GM18517 (cell line): ENCODE data around the gene SMTNL2.
"Not testable (repeated sequence)": the region's sequence is repeated elsewhere in the genome, so short reads cannot be mapped to it uniquely, and the experiment has no call there.

Source experiments
- ATAC-seq: cut with Tn5 transposase; IDR thresholded peaks from one replicate; pipeline ENCODE4 v1.9.1; 2021; ENCODE audit warnings: mild to moderate bottlenecking, moderate library complexity; ENCODE audit not compliant: unreplicated experiment

The SMTNL2 gene

DNA sequence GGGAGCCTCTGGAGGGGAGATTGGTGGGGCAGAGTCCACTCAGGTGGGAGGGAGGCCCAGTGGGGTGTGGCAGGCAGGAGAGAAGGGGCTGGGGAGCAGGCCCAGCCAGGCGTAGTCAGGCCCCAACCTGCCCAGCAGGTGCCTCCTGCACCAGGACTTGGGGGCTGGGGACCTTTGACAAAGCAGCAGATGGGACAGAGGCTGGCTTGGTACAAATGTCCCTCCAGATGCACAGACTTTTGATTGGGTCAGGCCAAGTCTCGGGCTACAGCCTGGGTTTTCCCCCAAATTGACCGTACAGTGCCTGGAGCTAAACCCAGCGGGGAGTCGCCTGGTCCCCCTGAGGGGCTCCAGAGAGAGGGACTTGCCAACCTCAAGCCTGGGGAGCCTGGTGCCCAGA, 24.4 kb upstream of the SMTNL2 start:
- ATAC-seq: no peak

DNA sequence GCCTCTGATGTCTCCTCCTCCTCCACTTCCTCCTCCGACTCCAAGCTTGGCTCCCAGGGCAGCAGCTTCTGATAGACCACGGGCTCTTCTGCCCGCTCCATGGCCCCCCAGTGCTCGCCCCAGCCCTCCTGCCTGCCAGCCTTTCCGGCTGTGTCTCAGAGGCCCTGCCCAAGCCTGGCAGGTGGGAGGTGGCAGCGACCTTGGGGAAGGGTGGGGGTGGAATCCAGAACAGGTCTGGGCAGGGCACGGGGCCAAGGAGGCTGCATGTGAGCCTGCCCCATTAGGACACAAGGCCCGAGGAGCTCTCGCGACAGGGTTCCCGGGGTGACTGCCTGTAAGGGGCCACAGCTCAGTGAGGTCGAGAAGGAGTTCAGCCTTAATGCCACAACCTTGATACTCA, 23.9 kb upstream of the SMTNL2 start, which contains the start of gene GGT6:
GGT6 (minus strand) TSS at position 157 of the 400 bp plus-strand sequence; CDS start at position 101, 56 bp downstream.
- no peak for ATAC-seq

DNA sequence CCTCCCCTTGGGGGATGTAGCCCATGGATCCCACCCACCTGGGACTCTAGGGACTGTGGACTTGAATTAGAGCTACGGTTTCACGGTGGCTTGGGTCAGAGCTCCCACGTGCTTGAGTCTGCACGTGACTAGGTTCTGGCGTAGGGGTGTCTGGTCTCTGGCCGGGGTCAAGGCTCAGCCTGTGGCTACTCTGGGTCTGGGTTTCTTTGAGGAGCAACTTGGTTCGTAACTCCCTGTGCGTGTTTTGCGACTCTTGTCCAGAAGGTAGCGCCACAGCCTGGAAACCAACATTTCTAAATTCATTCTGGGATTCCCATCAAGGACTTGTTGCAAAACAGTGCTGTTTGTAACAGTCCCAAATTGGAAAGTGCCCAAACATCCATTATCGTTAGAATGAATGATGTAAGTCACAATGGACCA, 23.5 kb upstream of the SMTNL2 start:
- ATAC-seq: no peak

DNA sequence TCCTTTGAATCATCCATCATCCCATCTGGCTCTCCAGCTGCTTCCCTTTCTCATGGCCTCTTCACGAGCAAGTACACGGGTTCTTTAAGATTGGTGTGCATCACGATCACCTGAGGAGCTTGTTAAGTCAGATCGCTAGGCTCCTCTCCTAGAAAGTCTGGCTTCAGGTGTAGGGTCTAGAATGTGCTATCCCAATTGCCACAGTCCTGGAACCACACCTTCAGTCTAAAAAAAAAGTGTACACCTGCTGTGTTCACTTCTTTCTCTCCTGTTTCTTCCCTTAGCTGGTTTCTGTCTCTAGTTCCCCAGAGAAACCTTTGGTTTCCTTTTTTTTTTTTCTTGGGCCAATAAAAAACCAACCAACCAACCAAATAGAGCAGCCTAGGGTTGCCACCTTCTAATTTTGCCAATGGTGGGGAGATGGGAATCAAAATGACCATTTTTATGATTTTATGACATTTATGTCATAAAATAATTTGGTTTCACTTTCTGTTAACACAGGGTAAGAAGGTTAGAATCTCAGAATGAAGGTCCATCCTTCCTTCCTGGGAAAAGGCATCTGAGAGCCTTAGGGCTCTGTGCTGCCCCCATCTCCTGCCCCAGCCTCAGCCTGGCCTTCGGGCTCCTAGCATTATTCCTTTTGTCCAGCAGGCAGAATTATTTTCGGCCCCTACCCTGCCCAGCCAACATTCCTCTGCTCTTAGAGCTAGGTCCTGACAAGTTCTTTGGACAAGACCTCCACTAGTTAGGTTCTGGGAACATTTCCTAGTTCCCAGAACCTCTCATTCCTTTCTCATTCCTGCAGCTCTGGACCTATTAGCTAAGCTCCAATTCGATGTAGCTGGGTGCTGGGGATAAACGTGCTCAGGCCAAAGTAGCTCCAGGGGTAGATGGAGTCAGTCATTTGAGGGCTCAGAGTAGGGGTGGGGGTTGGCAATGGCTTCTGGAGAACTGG, 22.0 kb upstream of the SMTNL2 start:
- ATAC-seq: no peak

DNA sequence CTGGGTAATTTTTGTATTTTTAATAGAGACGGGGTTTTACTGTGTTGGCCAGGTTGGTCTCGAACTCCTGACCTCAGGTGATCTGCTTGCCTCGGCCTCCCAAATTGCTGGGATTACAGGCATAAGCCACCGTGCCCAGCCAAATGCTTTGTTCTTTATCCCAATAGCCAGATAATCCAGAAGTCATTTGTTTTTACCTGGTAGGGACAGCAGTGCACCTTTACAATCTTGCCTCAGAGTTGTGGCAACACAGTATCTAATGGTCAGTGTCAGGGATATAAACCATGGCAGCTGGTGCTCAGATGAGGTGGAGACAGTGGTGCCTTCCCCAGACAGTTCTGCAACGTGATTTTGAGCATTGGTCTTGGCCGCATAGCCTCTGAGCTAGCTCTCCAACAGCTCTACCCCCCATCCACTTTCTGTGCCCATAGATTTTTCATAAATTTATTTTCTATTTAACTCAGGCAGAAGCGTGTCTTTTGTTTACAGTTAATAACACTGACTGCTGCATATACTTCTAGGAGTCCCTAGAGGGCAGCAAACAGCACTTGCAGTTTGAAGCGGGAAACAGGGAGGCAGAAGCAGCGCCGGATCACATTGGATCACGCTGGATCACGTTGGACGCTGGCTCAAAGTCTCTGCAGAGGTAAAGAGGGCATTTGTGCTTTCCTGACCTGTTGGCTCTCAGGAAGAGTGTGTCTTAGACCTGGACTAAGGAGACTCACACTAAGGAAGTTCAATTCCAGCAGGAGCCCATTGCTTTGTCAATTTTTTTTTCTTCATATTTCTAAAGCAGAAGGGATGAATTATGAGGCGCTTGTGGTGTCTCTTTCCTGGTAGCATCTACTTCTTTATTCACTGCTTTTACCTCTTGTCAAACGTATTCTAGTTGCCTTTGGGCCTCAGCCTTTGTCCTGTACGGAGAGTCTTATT, 18.9 kb upstream of the SMTNL2 start:
- ATAC-seq: no peak

DNA sequence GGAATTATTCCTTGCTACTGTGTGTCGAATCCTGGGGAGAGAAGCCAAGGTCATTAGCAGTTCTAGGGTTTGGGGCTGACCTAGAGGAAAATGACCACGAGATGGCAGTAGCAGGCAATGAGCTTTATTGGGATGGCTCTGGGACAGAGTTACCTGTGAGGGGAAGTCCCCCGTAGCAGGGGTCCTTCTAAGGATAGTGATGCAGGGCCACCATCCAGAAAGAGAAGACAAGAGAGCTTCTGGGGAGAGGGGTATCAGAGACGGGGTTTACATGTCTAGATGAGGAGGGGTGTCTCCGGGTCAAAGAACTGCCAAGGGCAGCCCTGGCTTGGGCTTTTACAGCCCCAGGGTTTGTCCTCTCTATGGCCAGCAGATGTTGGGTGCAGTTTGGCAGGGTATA, 17.5 kb upstream of the SMTNL2 start:
- ATAC-seq: no peak

DNA sequence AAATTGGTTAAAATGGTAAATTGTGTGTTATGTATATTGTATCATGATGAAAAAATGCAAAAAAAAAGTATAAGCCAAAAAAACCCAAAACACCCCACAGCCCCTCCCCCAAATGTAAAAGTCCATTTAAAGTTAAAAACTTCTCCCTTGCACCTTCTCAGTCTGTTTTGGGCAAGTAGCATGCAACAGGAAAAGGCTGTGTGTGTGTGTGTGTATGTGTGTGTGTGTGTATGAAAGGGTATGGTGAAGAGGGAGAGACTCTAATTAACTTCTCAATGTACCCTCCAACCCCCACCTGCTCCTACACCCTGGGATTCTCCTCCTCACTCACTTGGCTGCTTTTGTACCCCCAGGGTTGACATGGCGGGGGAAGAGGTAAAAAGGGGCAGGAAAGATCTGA, 14.7 kb upstream of the SMTNL2 start:
- ATAC-seq: no peak

DNA sequence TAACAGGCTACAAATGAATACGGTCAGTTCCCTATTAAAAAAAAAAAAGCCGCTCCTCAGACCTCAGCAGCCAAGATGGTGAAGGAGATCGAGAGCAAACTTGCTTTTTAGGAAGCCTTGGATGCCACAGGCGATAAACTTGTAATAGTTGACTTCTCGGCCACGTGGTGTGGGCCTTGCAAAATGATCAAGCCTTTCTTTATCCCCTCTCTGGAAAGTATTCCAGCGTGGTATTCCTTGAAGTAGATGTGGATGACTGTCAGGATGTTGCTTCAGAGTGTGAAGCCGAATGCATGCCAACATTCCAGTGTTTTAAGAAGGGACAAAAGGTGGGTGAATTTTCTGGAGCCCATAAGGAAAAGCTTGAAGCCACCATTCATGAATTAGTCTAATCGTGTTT, 12.2 kb upstream of the SMTNL2 start:
- no peak for ATAC-seq

DNA sequence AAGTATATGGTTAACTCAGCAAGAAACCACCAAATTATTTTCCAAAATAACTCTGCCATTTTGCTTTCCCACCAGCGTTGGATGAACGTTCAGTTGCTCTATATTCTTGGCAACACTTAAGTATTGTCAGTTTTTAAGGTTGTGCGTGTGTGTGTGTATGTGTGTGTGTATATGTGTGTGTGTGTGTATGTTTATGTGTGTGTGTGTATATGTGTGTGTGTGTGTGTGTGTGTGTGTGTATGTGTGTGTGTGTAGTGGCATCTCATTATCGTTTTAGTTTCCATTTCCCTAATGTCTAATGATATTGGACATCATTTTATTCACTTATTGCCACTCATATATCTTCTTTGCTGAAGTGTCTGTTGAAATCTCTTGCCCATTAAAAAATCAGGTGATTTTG, 11.2 kb upstream of the SMTNL2 start:
- no peak for ATAC-seq

DNA sequence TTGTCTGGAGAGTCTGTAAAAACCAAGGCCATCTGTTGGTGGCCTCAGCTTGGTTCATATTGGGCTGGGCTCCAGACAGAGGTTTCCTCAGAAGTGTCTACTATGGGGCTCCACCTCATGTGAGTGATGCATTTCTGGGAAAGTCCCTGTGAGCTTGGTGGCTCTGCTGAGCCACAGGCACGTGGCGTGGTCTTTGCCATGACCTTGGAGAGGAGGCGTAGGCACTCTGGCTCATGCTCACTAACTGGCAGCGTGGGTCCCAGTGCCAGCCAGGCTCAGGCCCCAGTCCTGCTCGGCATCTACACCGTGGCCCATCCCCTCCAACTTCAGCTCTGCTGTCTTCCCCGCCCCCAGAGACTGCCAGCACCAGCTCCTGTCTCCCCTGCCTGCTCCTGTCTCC, 10.7 kb upstream of the SMTNL2 start:
- no peak for ATAC-seq

DNA sequence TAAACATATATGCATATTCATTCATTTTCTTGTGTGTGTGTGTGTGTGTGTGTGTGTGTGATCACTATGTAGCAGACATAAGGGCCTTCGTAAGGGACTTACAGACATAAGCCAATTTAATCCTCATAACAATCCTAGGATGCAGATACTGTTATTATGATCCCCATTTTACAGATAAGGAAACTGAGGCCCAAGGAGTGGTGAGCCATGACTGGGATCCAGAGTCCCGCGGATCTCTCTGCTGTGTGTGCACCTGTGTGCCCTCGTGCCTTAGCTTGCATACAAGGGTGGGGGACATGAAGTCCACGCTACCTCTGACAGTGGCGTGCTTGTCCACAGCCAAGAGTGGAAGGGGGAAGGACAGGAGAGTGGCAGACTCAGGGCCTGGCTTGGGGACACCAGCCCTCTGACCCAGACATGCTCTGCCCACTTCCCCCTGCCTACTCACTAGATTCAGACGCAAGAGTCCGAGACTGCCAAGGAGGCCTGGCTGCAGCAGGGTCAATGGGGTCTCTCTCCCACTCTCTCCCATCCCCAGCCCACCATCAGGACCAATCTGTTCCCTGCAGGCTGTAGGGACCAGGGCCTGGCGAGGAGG, 9.8 kb upstream of the SMTNL2 start:
- ATAC-seq: no peak

DNA sequence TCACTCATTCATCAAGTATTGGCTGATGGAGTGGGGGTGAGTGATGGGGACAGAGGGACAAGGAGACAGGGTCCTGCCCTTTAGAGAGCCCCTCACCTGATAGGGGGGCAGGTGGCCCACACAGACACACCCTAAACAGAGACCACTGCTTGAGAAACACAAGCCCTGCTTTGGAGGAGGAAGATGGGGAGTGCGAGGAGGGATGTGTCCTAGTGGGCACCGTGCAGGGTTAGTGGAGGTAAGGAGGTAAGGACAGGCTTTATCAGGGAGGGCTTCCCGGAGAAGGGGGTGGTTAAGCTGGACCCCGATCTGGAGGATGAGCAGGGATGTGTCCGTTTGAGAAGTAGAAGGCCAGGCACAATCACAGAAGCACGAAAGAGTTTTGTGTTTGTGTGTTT, 8.2 kb upstream of the SMTNL2 start:
- no peak for ATAC-seq

DNA sequence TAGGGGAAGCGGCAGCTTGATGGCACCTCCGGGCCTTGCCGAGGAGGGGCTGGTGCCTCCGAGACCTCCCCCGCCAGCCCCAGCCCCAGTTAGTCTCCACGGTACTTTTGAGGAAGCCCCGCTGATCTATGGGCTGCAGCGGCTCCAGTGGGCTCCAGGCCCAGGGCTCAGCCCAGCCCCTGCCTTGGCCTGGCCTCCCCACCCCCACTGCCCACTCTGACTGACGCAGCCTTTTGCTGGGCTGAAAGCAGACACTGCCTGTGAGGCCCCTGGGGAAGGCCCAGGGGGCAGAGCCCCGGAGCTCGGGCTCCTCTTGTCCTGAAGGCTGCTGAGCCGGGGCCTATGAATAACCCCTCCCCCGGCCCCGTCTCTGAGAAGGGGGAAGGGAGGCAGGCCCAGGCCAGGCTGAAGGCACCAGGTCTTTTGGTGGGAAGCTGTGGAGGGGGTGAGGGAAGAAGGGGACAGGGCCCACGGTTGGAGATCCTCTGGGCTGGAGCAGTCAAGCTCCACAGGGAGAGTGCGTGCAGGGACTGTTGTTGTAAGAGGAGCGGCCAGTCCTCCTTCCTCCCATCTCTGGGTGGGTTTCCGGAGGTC, 7.5 kb upstream of the SMTNL2 start:
- ATAC-seq: no peak

DNA sequence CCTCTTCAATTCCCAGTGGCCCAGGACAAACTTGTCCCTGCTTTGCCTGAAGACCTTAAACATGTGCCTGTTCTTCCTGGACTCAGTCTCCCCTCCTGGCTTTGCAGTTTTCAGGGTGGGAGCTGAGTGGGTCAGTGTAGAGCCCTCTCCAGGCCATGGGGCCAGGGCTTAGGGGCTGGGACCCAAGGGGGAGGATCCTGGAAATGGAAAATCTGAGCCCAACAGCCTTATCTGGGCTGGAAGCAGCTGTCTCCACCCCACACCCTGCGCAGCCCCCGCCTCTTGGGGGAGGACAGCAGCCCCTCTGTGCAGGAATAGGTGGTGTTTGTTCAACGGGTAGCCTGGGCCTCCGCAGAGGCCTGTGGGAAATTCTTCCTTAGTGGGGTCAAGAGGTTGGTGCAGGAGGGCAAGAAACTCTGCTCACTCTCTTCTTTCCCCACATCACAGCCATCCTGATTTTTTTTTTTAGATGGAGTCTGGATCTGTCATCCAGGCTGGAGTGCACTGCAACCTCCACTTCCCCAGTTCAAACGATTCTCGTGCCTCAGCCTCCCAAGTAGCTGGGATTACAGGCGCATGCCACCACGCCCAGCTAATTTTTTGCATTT, 6.8 kb upstream of the SMTNL2 start:
- ATAC-seq: no peak

DNA sequence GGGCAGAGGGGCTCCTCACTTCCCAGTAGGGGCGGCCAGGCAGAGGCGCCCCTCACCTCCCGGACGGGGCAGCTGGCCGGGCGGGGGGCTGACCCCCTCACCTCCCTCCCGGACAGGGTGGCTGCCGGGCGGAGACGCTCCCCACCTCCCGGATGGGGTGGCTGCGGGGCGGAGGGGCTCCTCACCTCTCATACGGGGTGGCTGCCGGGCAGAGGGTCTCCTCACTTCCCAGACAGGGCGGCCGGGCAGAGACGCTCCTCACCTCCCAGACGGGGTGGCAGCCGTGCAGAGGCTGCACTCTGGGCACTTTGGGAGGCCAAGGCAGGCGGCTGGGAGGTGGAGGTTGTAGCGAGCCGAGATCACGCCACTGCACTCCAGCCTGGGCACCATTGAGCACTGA, 6.0 kb upstream of the SMTNL2 start:
- not testable (repeated sequence) for ATAC-seq

DNA sequence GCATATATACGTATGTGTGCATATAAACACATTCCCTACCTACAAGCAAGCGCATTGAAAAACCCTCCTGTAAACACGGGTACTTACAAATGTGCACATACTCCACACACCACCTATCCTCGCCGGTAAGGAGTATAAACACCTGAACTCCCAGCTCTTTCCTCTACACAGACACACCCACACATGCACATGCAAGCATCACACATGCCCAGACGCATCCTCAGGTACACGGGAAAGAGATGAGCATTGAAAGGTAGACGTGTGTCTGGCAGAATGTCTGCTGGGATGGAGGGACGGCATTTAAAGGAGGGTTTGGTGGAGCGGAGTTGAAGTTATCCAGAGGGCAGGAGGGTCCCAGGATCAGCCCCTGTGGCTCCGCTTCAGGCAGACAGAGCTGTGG, 4.7 kb upstream of the SMTNL2 start:
- ATAC-seq: no peak

DNA sequence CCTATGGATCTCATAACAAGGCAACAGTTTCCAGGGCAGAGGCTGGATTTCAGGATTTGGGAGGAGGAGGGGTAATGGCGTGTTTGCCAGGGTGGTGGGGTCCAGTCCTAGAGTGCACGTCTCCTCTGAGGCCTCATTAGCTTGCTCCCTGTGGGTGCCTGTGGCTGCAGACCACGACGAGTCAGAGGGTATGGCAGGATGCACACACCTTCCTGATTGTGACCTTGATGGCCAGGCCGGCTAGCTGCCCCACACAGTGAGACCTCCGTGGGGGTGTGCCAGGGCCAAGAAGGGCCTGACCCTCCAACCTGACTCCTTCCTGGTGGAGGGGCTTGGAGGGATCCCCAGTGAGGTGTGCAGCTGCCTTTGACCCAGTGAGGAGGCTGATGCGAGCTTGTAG, 4.0 kb upstream of the SMTNL2 start:
- no peak for ATAC-seq

DNA sequence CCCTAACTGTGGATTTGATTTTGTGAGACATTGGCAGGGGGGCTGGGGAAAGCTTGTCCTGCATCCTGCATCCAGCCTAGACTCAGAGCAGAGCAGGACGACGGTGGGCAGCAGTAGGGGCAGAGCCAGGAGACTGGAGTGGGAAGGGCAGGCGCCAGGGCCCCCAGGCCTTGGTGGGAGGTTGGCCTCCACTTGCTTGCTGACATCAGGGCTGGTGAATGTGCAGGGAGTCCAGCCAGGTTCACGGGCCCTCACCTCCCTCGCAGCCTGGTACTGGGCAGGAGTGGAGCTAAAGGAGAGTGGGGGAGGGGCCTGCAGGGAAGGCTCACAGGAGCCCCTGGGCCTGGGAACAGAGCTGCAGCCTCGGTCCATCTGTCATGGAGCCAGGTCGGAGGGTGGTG, 2.2 kb upstream of the SMTNL2 start:
- ATAC-seq: no peak

DNA sequence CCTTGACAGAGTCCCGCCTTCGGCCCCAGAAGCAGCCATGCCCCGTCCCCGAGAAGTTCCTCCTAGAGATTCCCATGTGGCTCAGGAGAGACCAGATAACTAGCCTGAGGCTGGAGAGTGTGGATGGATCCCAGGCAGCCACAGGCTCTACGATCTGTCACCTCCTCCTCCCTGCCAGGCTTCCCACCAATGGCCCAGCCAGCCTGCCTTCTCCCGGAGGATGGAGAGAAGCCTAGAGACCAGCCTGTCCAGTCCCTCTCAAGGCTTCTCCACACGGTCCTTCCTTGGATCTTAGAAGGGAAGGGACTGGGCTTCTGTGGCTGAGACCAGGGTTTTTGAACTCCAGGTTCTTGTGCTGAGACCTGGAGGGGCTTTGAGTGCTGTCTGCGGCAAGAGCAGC, 1.6 kb upstream of the SMTNL2 start:
- ATAC-seq: no peak

DNA sequence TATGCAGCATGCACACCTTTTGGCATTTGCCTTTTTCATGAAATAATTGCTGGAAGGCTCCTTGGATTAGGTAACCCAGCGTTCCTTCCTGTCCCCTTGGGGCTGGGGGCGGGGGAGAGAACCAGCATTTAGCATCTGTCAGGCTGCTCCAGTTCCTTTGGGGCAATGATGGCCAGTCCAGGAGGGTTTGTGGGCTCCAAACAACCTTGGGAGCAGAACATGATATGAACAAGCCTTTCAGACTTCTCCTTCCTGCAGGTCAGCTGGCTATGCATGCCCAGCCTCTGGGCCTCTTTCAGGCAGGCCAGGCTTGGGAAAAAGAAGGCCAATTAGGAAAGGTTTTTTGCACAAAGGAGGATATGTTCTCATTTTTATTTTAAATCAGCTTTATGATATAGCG, 1.1 kb upstream of the SMTNL2 start:
- no peak for ATAC-seq

DNA sequence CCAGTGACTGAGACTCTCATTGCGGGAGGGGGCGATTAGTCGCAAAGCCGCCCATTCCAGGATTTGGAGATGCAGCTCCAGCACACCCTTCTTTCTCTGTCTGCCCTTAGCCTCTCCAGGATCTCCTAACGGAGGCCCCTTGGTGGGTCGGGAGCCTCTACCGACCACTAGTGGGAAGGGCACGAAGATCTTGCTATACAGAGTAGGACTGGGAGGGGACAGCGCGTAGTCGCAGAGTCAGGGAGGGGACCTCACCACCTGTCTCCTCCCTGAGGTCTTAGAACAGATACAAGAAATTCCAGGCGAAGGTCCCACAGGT, 588 bp upstream of the SMTNL2 start:
- no peak for ATAC-seq
